Activated CD4-positive, alpha-beta T cell treated with anti-CD3 and anti-CD28 coated beads, Interleukin-2, amount 50 U/mL, for 48 hours (primary cell): ENCODE results near the gene LRFN2.

Experiments
- DNase-seq, 2 experiments: peaks; one replicate each; pipeline ENCODE4 v3.0.0-alpha.2; 2020

The LRFN2 gene

DNA sequence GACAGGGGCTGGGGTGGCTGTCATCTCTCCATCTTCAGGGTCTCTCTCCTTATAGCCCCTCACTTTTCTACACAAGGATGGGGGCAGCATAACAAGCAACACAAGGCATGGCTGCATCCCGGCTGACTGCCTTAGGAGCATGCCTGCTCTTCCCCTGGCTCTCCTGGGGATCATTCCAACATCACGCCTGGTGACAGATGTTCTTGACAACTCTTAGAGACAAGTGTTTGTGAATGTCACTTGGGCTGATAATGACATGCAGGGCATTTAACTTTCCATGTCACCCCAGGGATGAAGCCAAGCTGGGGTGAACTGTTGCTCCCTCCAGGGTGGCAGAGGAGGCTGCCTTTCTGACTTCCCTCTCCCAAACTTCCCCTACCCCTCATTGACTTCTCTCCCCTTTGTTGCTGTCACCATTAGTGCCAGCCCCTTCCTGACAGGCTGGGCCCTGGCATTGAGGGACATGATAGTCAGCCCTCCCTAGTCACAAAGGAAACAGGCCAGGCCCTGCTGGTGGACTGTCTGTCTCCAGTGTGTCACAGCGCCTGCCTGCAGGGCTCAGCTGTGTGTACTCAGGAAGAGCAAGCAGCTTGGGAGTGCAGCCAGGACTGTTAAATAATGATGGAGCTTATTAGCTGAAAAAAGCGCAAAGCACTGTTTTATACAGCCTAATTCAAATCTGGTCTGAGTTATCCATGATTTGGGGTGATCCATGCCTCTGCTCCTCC, 161.8 kb downstream of the LRFN2 start:
- no peak for DNase-seq

DNA sequence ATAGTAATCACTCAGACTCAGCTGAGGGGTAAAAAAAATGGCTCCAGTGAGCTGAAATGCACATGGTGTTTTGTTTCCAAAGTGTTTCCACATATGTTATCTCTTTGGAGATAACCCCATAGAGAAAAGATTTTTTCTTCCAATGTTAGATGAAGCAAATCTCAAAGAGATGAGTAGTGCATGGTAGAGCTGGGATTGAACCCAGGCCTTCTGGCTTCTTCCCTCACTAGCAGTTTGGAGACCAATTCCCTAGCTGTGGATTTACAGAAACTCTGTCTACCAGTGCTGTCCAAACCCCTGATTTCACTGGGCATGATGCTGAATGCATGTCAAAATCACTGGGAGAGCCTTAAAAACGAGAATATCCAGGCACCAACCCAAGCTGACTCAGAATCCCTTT, 165.1 kb downstream of the LRFN2 start:
- DNase-seq, result no peak

DNA sequence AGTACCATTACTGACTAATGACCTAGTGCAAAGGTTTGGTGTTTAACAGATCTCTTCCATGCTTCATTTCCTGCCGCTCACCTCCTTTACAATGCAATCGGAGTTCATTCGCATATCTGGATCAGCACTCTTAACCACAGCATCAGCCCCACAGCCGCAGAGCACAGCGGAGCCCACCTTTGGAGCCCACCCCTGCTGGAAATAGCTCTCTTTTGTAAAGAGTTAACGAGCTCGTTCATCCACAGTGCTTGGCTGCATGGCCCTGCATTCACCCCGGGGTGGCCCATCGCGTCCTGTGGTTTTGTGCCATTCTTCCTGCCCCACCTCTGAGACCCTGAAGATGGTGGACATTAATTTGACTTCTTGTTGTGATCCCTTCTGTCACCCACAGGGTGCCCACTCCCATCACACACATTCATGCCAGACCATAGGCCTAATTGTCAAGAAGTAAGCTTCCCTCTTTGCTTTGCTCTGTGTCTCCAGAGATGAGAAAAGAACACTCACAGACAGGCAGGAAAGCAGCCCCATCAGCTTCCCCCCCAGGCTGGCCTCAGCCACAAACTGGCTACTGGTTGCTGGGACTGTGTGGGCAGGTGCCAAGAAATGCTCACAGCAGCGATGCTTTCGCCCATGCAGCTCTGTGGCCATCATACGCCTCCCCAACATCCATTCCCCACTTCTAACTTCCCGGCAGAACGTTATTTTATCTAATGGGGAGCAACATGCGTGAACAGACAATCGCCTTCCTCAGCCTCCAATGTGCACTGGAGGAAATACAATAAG, 167.0 kb downstream of the LRFN2 start:
- no peak for DNase-seq

DNA sequence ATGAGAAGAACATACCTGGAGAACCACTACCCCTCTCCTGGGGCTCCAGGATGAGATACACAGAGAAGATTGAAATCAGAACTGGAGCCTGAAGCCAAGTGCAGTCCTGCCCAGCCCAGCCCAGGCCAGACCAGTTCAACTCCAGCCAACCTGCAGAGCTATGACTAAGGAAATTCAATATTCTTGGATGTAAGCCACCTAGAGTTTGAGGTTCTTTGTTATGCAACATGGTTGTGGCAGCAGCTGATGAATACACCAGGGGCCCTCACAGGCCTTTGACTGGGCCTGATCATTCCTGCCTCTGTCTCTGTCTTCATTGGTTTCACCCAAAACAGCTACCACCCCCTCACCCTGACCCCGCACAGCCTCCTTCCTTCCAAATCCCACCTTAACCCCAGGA, 167.8 kb downstream of the LRFN2 start:
- no peak for DNase-seq

DNA sequence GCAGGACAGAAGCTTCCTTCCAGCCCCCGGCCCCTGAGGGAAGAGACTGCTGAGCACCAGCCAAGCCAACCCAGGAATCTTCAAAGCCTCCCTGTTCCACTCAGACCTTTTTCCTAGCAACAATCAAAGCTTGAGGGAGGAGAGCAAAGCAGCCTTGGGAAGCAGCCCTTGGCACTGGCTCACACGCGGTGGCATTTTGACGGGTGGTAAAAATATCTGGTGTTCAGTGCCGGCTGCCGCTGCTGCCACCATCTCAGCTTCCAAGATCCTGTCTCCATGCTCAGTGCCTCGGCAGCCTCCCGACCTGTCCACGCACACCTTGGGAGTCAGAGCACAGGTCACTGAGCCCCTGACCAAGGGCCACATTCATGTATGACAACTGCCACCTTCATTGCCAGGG, 170.1 kb downstream of the LRFN2 start:
- DNase-seq, result no peak

DNA sequence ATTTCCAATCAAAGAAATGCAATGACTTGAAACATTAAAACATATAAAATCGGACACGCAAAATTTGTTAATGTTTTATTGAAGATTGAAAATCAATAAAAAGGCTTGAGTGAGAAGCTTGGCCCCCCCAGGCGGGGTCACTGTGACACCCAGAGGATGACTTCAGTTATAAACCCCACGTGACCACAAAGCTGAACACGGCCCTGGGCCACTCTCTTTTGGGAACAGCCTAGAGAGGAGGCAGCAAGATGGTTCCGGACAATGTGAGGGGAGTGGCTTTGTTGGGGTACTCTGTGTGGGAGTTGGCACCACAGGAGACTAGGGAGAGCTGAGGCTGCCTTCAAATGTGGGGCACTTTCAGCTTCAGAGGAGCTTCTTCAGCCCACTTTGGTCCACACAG, 172.5 kb downstream of the LRFN2 start:
- DNase-seq, result no peak

DNA sequence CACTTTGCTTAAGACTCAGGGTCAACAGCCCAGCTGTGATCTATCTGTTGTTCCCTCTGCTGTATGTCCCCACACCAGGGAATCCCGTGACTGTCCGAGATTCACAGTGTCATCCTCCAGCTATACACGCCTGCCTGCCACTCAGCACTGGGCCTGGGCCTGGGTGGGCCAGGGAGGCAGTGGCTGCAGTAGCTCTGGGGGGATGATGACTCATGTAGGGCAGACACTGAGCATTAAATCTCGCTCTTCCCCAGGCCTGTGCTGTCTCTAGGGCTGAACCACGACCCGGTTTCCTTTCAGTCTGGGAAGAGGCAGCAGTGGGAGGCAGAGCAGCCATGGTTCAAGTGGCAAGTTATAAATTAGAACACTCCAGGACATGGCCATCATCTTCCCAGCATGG, 173.9 kb downstream of the LRFN2 start:
- DNase-seq, result no peak

DNA sequence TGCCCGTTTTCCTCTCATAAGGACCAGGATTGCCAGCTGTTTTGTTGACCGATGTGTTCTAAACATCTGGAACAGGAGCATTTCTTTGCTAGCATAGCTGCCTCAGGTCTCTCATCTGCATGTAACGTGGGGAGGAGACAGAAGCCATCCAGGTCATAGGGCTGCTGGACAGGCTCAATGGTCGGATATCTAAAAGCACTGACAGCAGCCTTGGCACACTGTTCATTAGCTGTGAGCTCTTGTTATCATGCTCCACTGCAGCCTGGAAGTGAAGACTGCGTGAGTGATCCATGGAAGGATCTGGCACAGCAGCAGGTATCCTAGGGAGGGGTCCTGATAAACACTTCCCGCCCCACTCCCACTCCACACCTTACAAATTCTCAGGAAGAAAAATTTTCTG, 175.3 kb downstream of the LRFN2 start:
- DNase-seq, result no peak

DNA sequence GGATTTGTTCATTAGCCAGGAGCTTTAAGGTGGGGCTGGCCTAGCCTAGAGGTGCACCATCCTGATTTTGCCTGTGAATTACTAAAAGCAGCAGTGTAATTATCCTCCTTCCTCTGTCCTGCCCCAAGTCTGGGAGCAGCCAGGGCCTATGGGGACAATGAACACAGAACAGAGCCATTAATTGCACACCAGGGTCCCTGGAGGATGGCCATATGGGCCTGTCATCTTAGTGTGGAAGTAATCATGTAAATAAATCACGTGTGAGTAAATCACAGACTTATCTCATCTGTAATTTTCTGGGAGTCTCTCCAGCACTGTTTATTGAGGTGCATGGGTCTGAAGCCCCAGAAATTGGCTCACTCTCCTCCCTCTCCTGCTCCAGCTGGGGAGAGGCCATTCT, 176.3 kb downstream of the LRFN2 start:
- DNase-seq, result no peak

DNA sequence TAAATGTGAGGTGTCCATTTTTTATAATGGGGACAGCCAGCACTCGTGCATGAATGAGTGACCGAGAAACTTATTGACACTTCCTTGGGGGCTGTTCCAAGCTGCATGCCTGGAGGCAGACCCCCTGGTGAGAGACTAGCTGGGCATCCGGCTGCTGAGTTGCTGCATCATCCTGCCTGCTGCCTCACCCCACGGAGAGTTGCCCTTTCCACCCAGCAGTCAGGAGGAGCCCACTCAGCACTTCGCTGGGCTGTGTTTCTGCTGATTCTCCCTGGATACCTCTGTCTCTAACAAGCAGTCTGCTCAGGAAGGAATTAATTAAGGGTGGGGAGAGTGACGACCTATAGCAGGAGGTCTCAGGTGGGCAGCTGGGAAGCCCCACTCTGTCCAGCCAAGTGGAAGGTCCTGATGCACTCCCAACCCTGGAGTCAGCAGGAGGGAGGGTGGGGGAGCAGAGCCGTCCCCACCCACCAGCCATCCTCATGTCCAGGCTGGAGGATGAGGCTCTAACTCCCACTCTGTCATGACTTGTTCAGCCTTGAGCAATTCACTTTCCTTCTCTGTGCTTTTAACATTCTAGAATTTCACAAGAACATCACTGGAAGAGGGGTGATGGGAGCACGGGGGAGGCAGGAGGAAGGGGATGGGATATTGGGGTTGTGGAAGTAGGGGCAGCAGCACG, 177.3 kb downstream of the LRFN2 start:
- no peak for DNase-seq

DNA sequence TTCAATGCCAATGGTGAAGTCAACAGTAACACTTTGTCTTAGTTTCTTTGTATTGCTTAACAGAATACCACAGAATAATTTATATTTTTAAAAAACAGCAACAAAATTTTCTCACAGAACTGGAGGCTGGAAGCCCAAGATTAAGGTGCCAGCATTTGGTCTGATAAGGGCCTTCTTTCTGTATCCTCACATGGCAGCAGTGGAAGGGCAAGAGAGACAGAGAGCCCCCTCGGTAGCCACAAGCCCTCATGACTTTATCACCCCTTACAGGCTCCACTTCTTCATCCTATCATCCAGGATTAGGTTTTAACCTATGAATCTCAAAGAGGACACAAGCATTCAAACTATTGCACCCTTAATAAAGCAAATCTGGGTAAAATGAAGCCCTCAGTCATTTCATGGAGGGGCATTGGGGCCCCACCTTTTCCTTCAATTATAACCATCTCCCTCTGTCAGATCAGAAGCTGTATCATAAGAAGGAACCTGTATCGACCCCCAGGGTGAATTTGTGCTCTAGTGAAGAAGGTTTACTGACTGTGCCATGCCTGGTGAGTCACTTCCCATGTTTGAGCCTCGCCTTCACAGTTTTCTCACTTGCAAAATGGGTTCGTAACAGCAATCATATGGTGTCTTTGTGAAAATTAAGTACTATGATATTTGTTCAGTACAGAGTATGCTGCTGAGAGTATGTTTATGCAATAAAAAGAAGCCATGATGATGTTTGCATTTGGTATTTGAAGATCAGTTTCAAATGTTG, 178.2 kb downstream of the LRFN2 start:
- no peak for DNase-seq

DNA sequence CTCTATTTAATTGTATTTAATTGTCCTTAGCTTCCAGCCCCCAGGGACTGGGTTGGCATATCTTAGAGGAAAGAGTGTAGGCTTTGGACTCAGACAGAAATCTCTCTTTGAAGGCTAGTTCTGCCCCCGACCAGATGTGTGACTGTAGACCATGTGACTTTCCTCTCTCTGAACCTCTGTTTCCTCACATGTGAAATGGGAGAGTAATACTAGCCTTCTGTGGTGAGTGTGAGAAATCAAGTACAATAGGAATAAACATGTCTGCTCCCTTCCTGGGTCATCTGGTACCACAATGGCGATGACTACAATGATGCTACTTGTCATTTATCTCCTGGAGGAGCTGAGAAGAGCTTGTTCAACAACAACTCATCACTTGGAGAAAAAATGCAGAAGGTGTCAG, 179.9 kb downstream of the LRFN2 start:
- no peak for DNase-seq

DNA sequence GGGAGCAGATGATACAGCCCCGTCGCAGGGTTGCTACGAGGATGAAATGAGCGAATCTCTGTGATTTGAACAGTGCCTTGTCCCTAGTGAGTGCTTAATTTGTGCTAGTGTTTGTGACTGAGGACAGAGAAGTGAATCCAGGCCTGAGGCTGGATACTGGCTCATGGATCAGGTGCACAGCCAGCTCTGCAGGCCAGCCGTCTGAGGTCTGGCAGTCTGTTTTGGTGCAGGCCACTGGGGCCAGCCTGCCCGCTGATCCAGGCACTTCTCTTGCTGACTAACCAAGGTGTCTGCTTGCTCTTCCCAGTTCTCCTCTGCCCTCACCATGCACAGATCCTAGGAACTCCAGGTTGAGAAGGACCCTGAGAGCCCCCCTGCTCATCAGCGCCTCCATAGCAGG, 181.0 kb downstream of the LRFN2 start:
- no peak for DNase-seq

DNA sequence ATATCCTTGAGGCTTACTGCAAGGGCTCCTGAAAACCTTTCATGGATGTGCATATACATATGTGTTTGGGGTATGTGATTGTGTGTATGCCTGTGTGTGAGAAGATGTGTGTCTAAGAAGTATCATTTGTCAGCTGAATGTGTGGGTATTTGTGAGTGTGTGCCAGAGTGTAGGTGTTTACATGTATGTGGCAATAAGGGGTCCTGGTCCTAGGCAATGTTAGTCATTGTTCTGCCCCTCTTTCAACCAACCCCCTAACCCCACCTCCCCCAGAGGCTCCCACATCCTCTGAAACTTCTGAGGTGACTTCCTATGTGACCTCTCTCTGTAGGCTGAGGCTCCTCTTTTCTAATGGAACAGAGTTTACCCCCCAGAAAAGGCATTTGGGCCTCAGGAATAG, 186.4 kb downstream of the LRFN2 start:
- no peak for DNase-seq

DNA sequence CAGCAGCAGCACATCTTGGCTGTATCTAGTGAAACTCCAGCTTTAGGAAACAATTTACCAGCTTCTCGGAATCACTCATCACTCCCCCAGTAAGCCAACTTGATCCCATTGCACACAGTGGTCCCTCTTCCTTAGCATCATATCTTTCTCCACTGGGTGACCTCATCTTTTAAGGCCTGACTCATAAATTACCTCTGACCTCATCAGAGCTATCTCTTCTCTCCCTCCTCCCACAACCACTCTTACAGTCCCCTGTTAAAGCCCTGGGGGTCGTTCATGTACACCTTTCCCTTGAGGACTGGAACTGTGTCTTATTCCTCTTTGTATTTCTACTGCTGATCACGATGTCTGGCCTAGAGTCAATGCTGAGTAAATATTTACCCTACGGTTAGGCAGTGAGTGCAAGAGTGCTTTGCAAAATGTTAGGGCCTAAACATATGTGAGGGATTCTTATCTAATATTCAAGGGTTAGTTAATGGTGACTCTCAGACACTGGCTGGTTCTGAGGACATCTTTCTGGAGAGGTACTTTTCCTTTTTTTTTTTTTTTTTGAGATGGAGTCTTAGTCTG, 187.2 kb downstream of the LRFN2 start:
- DNase-seq, result no peak

DNA sequence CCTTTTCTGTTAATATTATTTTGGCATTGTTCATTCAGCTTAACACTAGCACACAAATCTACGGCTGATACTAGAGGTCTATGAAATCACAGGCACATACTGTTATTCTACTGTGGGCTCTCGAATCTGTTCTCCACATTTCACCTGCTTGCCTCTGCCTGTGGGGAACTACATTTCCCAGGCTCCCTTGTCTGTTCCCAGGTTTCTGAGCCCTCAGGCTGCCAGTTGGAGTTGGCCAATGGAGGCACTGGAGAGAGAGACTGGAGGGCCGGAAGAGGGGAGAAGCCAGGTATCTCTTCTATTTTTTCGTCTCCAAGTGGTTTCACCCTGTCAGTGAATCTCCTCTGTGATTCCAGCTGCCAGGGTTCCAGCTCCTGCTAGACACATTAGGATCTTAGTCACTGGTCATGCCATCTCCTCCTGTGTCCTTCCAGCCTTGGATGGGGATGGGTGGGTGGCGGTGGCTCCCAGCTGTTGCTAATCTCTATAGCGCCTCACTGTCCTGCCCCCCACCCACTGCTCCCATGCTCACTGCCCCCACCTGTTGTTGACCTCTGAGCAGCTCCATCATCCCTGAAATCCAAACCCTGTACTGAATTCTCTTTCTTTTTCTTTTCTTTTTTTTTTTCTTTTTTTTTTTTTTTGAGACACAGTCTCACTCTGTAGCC, 188.2 kb downstream of the LRFN2 start:
- no peak for DNase-seq

DNA sequence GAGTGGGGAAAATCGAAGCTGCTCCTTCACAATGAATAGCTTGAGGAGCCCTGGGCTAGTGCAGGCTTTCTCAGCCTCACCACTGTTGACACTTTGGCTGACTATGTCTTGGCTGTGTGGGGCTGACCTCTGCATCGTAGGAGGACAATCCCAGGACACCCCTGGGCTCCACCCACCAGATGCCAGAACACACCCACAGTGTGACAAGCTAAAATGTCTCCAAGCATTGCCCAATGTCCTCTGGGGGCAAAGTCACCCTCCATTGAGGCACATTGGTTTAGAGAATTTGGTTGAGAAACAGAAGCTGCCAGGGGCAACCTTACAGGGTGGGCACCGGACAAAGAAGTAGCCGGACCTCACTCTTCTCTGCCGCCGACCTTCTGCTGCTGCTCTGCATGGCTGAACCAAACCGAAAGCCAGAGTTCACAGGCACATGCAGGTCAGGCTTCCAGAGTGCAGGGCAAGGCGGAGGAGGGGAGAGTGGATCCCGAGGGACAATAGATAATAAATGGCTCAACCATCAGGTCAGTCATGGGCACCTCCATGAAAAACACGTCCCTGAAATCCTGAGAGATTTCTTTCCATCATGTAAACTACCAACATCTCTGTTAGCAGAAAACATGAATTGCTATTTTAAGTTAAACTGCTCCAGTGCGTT, 189.0 kb downstream of the LRFN2 start:
- no peak for DNase-seq

DNA sequence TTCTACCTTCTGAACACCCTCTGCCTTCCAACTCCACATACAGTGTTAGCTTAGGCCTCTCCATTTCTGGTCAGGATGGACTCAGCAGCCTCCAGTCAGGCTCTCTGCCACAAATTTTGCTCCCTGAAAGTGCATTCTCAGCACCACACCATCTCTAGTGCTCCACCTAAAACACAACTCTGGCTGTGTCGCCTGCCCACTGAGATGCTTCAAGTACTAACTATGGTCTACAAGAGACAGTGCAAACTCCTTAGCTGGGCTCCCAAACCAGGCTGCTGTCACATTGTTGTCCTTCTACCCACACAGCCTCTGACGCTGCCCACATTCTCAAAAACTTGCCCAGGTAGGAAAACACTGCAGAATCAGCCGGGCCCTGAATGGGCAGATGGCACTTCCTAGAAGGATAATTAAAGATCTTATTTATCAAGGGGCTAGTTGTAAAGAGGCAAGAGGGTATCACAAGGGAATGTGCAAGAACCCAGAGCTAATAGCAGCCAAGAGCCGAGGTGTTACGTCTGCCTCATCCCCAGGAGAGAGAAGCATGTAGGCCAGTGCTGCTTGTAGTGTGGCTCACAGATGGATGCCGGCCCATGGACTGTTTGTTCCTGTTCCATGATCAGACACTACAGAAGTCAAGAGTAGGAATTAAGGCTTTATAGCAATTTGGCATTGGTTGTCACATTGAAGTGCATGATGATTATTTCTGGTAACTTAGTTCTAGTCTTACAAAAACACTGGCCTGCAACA, 189.7 kb downstream of the LRFN2 start:
- no peak for DNase-seq

DNA sequence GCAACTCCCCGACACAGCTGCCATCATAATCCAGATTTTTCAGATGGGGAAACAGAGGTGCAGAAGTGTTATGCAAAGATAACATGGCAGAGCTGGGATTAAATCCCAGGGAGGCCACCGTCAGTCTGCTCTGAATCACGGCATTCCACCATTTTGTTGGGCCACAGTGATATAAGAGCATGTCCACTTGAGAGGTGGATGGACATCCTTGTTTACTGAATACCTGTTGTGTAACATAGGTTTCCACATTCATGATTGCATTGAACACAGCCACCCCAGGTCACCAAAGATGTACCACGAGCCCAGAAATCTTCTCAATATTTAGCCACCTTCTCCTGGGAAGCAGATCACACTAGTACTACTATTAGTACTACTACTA, 191.5 kb downstream of the LRFN2 start:
- no peak for DNase-seq

DNA sequence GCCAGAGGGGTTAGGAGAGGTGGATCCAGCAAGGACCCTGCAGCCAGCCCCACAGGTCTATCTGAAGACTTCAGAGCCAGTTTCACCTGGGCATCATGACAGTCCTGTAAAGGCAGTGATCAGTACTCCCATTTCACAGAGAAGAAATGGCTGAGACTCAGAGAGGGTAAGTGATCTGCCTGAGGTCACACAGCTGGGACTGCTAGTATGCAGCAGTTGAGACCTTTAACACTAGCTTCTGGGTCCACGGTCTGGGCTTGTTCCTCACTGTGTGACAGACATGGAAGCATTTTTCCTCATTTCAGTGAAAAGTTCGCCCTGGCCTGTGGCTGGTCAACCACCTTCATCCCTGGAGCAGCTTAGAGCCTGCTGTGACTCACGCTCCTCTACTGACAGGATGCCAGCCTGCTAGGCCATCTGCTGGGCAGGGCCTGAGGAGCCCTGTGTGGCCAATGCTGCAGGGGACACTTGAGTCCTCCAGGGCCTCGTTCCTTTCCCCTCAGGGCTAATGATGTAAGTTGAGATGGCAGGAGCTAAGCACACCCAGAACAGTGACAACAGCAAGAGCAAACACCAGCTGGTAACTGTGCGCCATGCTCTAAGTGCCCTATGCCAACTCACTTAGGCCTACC, 192.0 kb downstream of the LRFN2 start:
- no peak for DNase-seq

DNA sequence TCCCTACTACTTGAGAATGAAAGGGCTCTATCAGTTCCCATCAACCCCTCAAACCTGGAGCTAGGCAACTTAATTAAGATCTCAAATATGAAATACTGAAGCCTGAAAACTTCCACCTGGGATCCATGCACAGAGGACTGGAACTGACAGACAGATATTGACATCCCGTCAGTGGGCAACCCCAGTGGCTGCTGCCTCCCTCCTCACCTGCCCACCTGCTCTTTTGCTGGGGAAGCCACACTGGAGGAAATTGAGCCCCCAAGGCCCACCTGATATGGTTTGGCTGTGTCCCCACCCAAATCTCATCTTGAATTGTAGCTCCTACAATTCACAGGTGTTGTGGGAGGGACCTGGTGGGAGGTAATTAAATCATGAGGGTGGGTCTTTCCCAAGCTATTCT, 192.8 kb downstream of the LRFN2 start:
- no peak for DNase-seq
